KMS-11 (cell line): ENCODE data around the gene CFAP126.

ENCODE experiments used
- H2AFZ ChIP-seq: fragments of 200-600 bp; sonication (generic); 2 replicates; pipeline ENCODE4 v1.6.1; 2016; ENCODE audit warnings: antibody characterized with exemption, mixed run types, low read depth
- H3K27ac ChIP-seq: fragments of 200-600 bp; sonication (generic); 2 replicates; pipeline ENCODE4 v1.6.1; 2016; ENCODE audit warnings: mild to moderate bottlenecking, mixed run types
- H3K27me3 ChIP-seq: fragments of 200-600 bp; sonication (generic); 2 replicates; pipeline ENCODE4 v1.6.1; 2017; ENCODE audit warnings: mild to moderate bottlenecking, low read depth, mixed run types, moderate library complexity; ENCODE audit not compliant: insufficient read depth
- H3K36me3 ChIP-seq: fragments of 200-600 bp; sonication (generic); 2 replicates; pipeline ENCODE4 v1.6.1; 2017; ENCODE audit warnings: mild to moderate bottlenecking, mixed run types; ENCODE audit not compliant: insufficient read depth
- H3K4me1 ChIP-seq: fragments of 200-600 bp; sonication (generic); 2 replicates; pipeline ENCODE4 v1.6.1; 2016; ENCODE audit warnings: mild to moderate bottlenecking, low read depth, mixed run types; ENCODE audit not compliant: poor library complexity, severe bottlenecking
- H3K4me2 ChIP-seq: fragments of 200-600 bp; sonication (generic); 2 replicates; pipeline ENCODE4 v1.7.0; 2016; ENCODE audit warnings: mild to moderate bottlenecking, mixed run types
- H3K4me3 ChIP-seq: fragments of 200-600 bp; sonication (generic); IDR thresholded peaks from 2 replicates; pipeline ENCODE4 v1.6.1; 2017; ENCODE audit warnings: low read depth, low read length, mixed read lengths; ENCODE audit not compliant: insufficient read depth
- H3K79me2 ChIP-seq: fragments of 200-600 bp; sonication (generic); 2 replicates; pipeline ENCODE4 v1.6.1; 2016; ENCODE audit warnings: low read depth, mixed run types; ENCODE audit not compliant: insufficient read depth
- H3K9ac ChIP-seq: fragments of 200-600 bp; sonication (generic); 2 replicates; pipeline ENCODE4 v1.6.1; 2016; ENCODE audit warnings: mild to moderate bottlenecking, mixed run types
- H4K20me1 ChIP-seq: fragments of 200-600 bp; sonication (generic); 2 replicates; pipeline ENCODE4 v1.6.1; 2016; ENCODE audit warnings: mild to moderate bottlenecking, mixed run types; ENCODE audit not compliant: insufficient read depth
- TF ChIP-seq, protein P1 (sequence below): fragments of 200-600 bp; sonication (generic); conservative IDR thresholded peaks from 2 replicates; pipeline ENCODE4 v1.6.1; 2017; ENCODE audit warnings: low read depth, mild to moderate bottlenecking, antibody characterized with exemption, low read length, moderate library complexity, mixed read lengths

The CFAP126 gene

DNA sequence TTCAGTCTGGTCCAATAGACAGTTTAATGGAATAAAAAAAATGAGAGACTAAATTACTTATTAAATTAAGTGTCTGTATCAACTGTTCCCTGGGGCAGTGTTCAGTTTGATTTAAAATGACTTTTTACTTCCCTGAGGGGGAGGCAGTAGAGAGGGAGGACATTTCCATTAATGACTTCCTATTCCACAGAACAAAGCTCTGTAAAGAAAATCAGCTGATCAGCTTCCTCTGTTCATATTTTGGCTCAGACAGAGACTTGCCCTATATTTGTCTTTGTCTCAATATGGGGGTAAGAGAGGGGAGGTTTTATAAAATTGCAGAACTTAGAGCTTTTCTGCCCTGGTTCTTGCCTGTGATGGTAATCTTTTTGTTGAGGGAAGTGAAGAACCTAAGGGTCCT lies 8.4 kb downstream of the CFAP126 start:
- H3K4me2 ChIP-seq: no peak overlapping the region
- TF ChIP-seq, protein P1, sequence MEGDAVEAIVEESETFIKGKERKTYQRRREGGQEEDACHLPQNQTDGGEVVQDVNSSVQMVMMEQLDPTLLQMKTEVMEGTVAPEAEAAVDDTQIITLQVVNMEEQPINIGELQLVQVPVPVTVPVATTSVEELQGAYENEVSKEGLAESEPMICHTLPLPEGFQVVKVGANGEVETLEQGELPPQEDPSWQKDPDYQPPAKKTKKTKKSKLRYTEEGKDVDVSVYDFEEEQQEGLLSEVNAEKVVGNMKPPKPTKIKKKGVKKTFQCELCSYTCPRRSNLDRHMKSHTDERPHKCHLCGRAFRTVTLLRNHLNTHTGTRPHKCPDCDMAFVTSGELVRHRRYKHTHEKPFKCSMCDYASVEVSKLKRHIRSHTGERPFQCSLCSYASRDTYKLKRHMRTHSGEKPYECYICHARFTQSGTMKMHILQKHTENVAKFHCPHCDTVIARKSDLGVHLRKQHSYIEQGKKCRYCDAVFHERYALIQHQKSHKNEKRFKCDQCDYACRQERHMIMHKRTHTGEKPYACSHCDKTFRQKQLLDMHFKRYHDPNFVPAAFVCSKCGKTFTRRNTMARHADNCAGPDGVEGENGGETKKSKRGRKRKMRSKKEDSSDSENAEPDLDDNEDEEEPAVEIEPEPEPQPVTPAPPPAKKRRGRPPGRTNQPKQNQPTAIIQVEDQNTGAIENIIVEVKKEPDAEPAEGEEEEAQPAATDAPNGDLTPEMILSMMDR: no peak

DNA sequence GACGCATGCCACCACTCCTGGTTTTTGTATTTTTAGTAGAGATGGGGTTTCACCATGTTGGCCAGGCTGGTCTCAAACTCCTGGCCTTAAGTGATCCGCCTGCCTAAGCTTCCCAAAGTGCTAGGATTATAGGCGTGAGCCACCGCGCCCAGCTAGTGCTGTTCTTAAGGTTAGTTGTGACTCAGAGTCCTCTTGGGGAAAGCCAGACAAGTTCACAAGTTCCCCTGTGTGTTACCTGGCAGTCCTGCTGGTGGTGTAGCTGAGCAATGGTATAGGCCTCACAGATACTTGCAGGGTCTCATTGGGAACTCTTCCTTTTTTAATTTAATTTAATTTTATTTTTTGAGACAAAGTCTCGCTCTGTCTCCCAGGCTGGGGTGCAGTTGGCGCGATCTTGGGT lies 10.6 kb downstream of the CFAP126 start:
- no peaks in the 10 kb centered on the region for H3K36me3 ChIP-seq
- H3K4me2 ChIP-seq: no peak overlapping the region
- H3K9ac ChIP-seq: no peak overlapping the region
- H4K20me1 ChIP-seq: no peaks in the 10 kb centered on the region
- H3K4me3 ChIP-seq: no peak overlapping the region
- H2AFZ ChIP-seq: no peak overlapping the region
- no peaks in the 10 kb centered on the region for H3K79me2 ChIP-seq
- no peak overlapping the region for H3K27ac ChIP-seq
- H3K27me3 ChIP-seq: no peaks in the 10 kb centered on the region
- H3K4me1 ChIP-seq: no peaks in the 10 kb centered on the region
- TF ChIP-seq, protein P1: no peak

More for the DNA sequence above, 8.4 kb downstream of the CFAP126 start:
- no peaks in the 10 kb centered on the region for H3K4me1 ChIP-seq
- H3K79me2 ChIP-seq: no peaks in the 10 kb centered on the region
- H3K27me3 ChIP-seq: no peaks in the 10 kb centered on the region
- H4K20me1 ChIP-seq: no peaks in the 10 kb centered on the region
- no peak overlapping the region for H3K9ac ChIP-seq
- no peak overlapping the region for H3K27ac ChIP-seq
- no peak overlapping the region for H3K4me3 ChIP-seq
- H3K36me3 ChIP-seq: no peaks in the 10 kb centered on the region
- H2AFZ ChIP-seq: no peak overlapping the region

DNA sequence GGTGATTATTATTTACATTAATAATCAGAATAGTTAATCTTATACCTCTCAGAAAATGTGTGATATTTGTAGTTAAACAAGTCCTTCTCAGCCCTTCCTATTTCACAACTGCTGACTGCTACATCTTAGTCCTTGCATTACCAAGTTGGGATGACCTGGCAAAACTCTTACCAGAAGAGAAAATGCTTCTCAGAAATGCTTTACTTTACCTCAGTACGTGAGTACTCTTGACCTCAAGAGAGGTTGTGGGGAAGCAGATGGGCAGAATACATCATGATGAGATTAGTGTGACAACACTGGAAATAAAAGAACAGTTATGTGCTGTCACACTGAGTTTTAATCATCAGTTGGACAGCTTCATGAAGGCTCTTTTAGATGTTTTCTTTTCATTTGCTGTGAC lies 16.2 kb downstream of the CFAP126 start:
- Histone ChIP-seq H3K4me3 (no peak overlapping the region), H3K79me2 (no peaks in the 10 kb centered on the region), H4K20me1 (no peaks in the 10 kb centered on the region), H3K27ac (no peak overlapping the region; the same call in 1 of the 2 replicates), H3K4me1 (peaks cover 6% of the 10 kb centered on the region), H3K27me3 (no peaks in the 10 kb centered on the region), H3K9ac (no peak overlapping the region), H2AFZ (no peak overlapping the region), H3K4me2 (no peak overlapping the region), H3K36me3 (no peaks in the 10 kb centered on the region)
- TF ChIP-seq, protein P1: no peak

DNA sequence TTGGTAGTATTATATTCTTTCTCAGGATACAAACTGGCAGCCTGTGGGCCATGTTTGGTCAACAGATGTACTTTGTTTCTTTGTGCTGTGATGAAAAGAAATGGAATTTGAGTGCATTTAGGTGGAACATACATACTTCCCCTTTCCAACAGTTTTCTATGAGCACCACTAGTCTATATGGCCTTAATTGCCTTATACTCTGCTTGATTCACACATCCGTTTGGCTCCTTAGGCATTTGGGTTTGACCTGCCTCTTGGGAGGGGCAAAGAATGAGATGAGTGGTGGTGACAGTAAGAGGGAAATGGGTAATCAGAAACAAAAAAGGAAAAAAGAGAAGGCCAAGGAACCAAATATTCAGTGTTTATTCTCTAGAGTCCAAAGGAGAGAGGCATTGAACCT lies 17.0 kb downstream of the CFAP126 start:
- TF ChIP-seq, protein P1: no peak
- Histone ChIP-seq H3K27ac (no peak overlapping the region), H3K4me3 (no peak overlapping the region), H3K9ac (no peak overlapping the region), H3K36me3 (no peaks in the 10 kb centered on the region), H3K4me1 (peaks cover 6% of the 10 kb centered on the region), H2AFZ (no peak overlapping the region), H3K4me2 (no peak overlapping the region), H3K79me2 (no peaks in the 10 kb centered on the region), H4K20me1 (no peaks in the 10 kb centered on the region), H3K27me3 (no peaks in the 10 kb centered on the region)
